HCT116 (cell line): ENCODE data around the gene NOTCH1. TPM values are rescaled to one million over a fixed set of nuclear protein-coding genes. Genes with fewer than 3 reads are reported as not detected.

ENCODE experiments used
- ATAC-seq: fragments of 200-7000 bp; cut with Tn5 transposase; 2 replicates; pipeline ENCODE4 v1.9.1; 2020; ENCODE audit warnings: mild to moderate bottlenecking, moderate library complexity
- BruUV-seq: library from RNA; stranded (reverse); fragments of 400-500 nt; replicated peaks from 2 replicates; lab custom pipeline; 2021; lab: Mats Ljungman, UMichigan
- CTCF ChIA-PET: fragments of 300-600 bp; sonication (Branson Sonifier 250); formaldehyde crosslinking; loops from one replicate; lab custom pipeline; 2021; ENCODE audit warnings: antibody characterized with exemption; lab: Charles Lee
- POLR2A ChIA-PET: fragments of 300-600, 350-600 bp; sonication (Branson Sonifier 250); formaldehyde crosslinking; loops from one replicate; lab custom pipeline; 2021; ENCODE audit warnings: antibody characterized with exemption; lab: Charles Lee
- RAD21 ChIA-PET, 2 experiments: fragments of 300-600 bp; sonication (Branson Sonifier 250); formaldehyde crosslinking; loops; one replicate each; lab custom pipeline; 2023; ENCODE audit warnings: low total read pairs in 2 of 2; ENCODE audit not compliant: uncharacterized antibody in 2 of 2, unreplicated experiment in 2 of 2, low non-redundant PET in 1 of 2; lab: Charles Lee
- DNase-seq: peaks from one replicate; pipeline ENCODE4 v3.0.0-alpha.2; 2010; ENCODE audit warnings: low read depth, low spot score
- H2AFZ ChIP-seq: fragments of 200-600 bp; shearing (Covaris generic), sonication (generic); 2 replicates; pipeline ENCODE4 v1.6.1; 2017; ENCODE audit warnings: low read depth, mixed run types, mixed read lengths, antibody characterized with exemption, low read length; ENCODE audit not compliant: poor library complexity, severe bottlenecking
- H3K27ac ChIP-seq: 2 replicates; pipeline ENCODE4 v1.5.1; 2012; ENCODE audit warnings: low read depth, low read length
- H3K27me3 ChIP-seq: fragments of 200-600 bp; sonication (generic); 2 replicates; pipeline ENCODE4 v1.6.1; 2016; ENCODE audit warnings: mixed run types, low read length, mixed read lengths; ENCODE audit not compliant: insufficient read depth
- H3K36me3 ChIP-seq, 2 experiments: fragments of 200-500 bp in 1 of 2; fragments of 200-600 bp in 1 of 2; sonication (Bioruptor generic) in 1 of 2; sonication (generic) in 1 of 2; 2 replicates each; pipeline versions ENCODE4 v1.5.1 to v1.6.1; 2014 to 2016; ENCODE audit warnings: low read length in 2 of 2, inconsistent platforms in 1 of 2, mixed read lengths in 1 of 2, mixed run types in 1 of 2; ENCODE audit not compliant: insufficient read depth in 2 of 2, control insufficient read depth in 1 of 2
- H3K4me1 ChIP-seq, 2 experiments: fragments of 200-600 bp in 1 of 2; sonication (generic) in 1 of 2; 2 replicates each; pipeline versions ENCODE4 v1.5.1 to v1.6.1; 2012 to 2017; ENCODE audit warnings: low read length in 2 of 2, inconsistent platforms in 1 of 2, mild to moderate bottlenecking in 1 of 2, mixed read lengths in 1 of 2, mixed run types in 1 of 2, moderate library complexity in 1 of 2; ENCODE audit not compliant: insufficient read depth in 2 of 2, control insufficient read depth in 1 of 2
- H3K4me2 ChIP-seq: fragments of 200-600 bp; sonication (generic); 2 replicates; pipeline ENCODE4 v1.6.1; 2017; ENCODE audit warnings: mixed run types, low read length, mixed read lengths
- H3K4me3 ChIP-seq, 2 experiments: fragments of 200-600 bp in 1 of 2; sonication (generic) in 1 of 2; replicated peaks in 1 of 2; 2 replicates each; pipeline ENCODE4 v1.5.1; 2011 to 2016; ENCODE audit warnings: low read length in 2 of 2, control low read depth in 1 of 2, low read depth in 1 of 2, mild to moderate bottlenecking in 1 of 2, mixed read lengths in 1 of 2, mixed run types in 1 of 2
- H3K79me2 ChIP-seq: fragments of 200-600 bp; sonication (generic); 2 replicates; pipeline ENCODE4 v1.6.1; 2017; ENCODE audit warnings: mild to moderate bottlenecking, mixed run types, low read length, moderate library complexity, mixed read lengths; ENCODE audit not compliant: insufficient read depth
- H3K9ac ChIP-seq: fragments of 200-600 bp; sonication (generic); 2 replicates; pipeline ENCODE4 v1.6.1; 2016; ENCODE audit warnings: low read length, mixed read lengths
- H3K9me2 ChIP-seq: fragments of 200-600 bp; sonication (generic), shearing (Covaris generic); 2 replicates; pipeline ENCODE4 v1.6.1; 2017; ENCODE audit warnings: mixed run types, mild to moderate bottlenecking, moderate library complexity; ENCODE audit not compliant: insufficient read depth
- H3K9me3 ChIP-seq, 2 experiments: fragments of 200-500 bp in 1 of 2; fragments of 200-600 bp in 1 of 2; sonication (Bioruptor generic) in 1 of 2; sonication (generic) in 1 of 2; 2 replicates each; pipeline ENCODE4 v1.6.1; 2014 to 2017; ENCODE audit warnings: low read length in 2 of 2, mixed read lengths in 2 of 2, inconsistent platforms in 1 of 2, low read depth in 1 of 2, mild to moderate bottlenecking in 1 of 2, mixed run types in 1 of 2, moderate library complexity in 1 of 2; ENCODE audit not compliant: control insufficient read depth in 1 of 2, insufficient read depth in 1 of 2
- H4K20me1 ChIP-seq: fragments of 200-600 bp; sonication (generic), shearing (Covaris generic); 2 replicates; pipeline ENCODE4 v1.6.1; 2017; ENCODE audit warnings: mixed run types, mild to moderate bottlenecking, moderate library complexity; ENCODE audit not compliant: insufficient read depth
- CBX3 ChIP-seq: IDR thresholded peaks from 2 replicates; pipeline ENCODE4 v1.6.1; 2012; ENCODE audit warnings: low read depth
- CEBPB ChIP-seq: IDR thresholded peaks from 2 replicates; pipeline ENCODE4 v1.6.1; 2012; ENCODE audit warnings: low read depth
- EGR1 ChIP-seq: IDR thresholded peaks from 2 replicates; pipeline ENCODE4 v1.6.1; 2012; ENCODE audit warnings: low read depth
- EZH2 ChIP-seq: fragments of 200-600 bp; sonication (generic); IDR thresholded peaks from 2 replicates; pipeline ENCODE4 v1.6.1; 2017; ENCODE audit warnings: antibody characterized with exemption, mixed run types
- EZH2phosphoT487 ChIP-seq: fragments of 200-600 bp; IDR thresholded peaks from 2 replicates; pipeline ENCODE4 v1.6.1; 2018; ENCODE audit warnings: antibody characterized with exemption, borderline replicate concordance
- FOSL1 ChIP-seq: IDR thresholded peaks from 2 replicates; pipeline ENCODE4 v1.6.1; 2012; ENCODE audit warnings: low read depth
- JUND ChIP-seq: IDR thresholded peaks from 2 replicates; pipeline ENCODE4 v1.6.1; 2012
- POLR2AphosphoS5 ChIP-seq: IDR thresholded peaks from 2 replicates; pipeline ENCODE4 v1.6.1; 2011; ENCODE audit warnings: mild to moderate bottlenecking, low read depth, low read length, moderate library complexity
- RAD21 ChIP-seq: IDR thresholded peaks from 2 replicates; pipeline ENCODE4 v1.6.1; 2012; ENCODE audit warnings: low read depth, mild to moderate bottlenecking
- SIN3A ChIP-seq: IDR thresholded peaks from 2 replicates; pipeline ENCODE4 v1.6.1; 2012; ENCODE audit warnings: low read depth
- SP1 ChIP-seq: IDR thresholded peaks from 2 replicates; pipeline ENCODE4 v1.6.1; 2012; ENCODE audit warnings: low read depth
- TCF7L2 ChIP-seq: IDR thresholded peaks from 2 replicates; pipeline ENCODE4 v1.7.0; 2011; ENCODE audit warnings: borderline replicate concordance, inconsistent platforms; ENCODE audit not compliant: insufficient read depth, insufficient read length; ENCODE audit errors: extremely low read depth
- YY1 ChIP-seq: IDR thresholded peaks from 2 replicates; pipeline ENCODE4 v1.6.1; 2011; ENCODE audit warnings: low read length, low read depth, moderate library complexity, mild to moderate bottlenecking; ENCODE audit not compliant: insufficient replicate concordance; ENCODE audit errors: extremely low read depth
- ZNF274 ChIP-seq: fragments of 200-500 bp; sonication (Bioruptor generic); IDR thresholded peaks from 2 replicates; pipeline ENCODE4 v1.6.1; 2014; ENCODE audit warnings: mild to moderate bottlenecking, low read depth, low read length, inconsistent platforms
- intact Hi-C: fragments of 100-400 bp; cut with micrococcal nuclease; formaldehyde crosslinking; loops from 2 replicates; pipeline ENCODE4 v1.10.0; 2022
- total RNA-seq: library from RNA; stranded (reverse); gene quantifications from one replicate; pipeline ENCODE4 v1.2.1, GENCODE V29; 2021; ENCODE audit not compliant: unreplicated experiment
- TF ChIP-seq, protein P1 (sequence below): IDR thresholded peaks from 2 replicates; pipeline ENCODE4 v1.6.1; 2012
- TF ChIP-seq, protein P2 (sequence below), 3 experiments: fragments of 200-600 bp in 1 of 3; sonication (generic) in 1 of 3; IDR thresholded peaks in 2 of 3; conservative IDR thresholded peaks in 1 of 3; 2 replicates each; pipeline ENCODE4 v1.5.1; 2012 to 2017; ENCODE audit warnings: low read depth in 2 of 3, low read length in 2 of 3, antibody characterized with exemption in 1 of 3, borderline replicate concordance in 1 of 3, control low read depth in 1 of 3, mild to moderate bottlenecking in 1 of 3, mixed read lengths in 1 of 3, mixed run types in 1 of 3, moderate library complexity in 1 of 3; ENCODE audit not compliant: insufficient read depth in 1 of 3
- TF ChIP-seq, protein P3 (sequence below): IDR thresholded peaks from 2 replicates; pipeline ENCODE4 v1.6.1; 2012; ENCODE audit warnings: low read depth
- TF ChIP-seq, protein P4 (sequence below): IDR thresholded peaks from 2 replicates; pipeline ENCODE4 v1.6.1; 2012

The NOTCH1 gene
- total RNA-seq, 1 experiment from 2014 or later = 36.2 TPM

GRCh38 chr9:136456258-136456657 is 89.6 kb downstream of the NOTCH1 start:
- CTCF ChIA-PET = no interaction called here
- TF ChIP-seq EZH2 = no peak
- no peak for TF ChIP-seq EZH2phosphoT487
- TF ChIP-seq, protein P1, sequence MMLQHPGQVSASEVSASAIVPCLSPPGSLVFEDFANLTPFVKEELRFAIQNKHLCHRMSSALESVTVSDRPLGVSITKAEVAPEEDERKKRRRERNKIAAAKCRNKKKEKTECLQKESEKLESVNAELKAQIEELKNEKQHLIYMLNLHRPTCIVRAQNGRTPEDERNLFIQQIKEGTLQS = no peak
- no peak for TF ChIP-seq RAD21
- TF ChIP-seq CBX3 = no peak
- no peak for TF ChIP-seq CEBPB
- TF ChIP-seq POLR2AphosphoS5 = no peak
- TF ChIP-seq, protein P2, sequence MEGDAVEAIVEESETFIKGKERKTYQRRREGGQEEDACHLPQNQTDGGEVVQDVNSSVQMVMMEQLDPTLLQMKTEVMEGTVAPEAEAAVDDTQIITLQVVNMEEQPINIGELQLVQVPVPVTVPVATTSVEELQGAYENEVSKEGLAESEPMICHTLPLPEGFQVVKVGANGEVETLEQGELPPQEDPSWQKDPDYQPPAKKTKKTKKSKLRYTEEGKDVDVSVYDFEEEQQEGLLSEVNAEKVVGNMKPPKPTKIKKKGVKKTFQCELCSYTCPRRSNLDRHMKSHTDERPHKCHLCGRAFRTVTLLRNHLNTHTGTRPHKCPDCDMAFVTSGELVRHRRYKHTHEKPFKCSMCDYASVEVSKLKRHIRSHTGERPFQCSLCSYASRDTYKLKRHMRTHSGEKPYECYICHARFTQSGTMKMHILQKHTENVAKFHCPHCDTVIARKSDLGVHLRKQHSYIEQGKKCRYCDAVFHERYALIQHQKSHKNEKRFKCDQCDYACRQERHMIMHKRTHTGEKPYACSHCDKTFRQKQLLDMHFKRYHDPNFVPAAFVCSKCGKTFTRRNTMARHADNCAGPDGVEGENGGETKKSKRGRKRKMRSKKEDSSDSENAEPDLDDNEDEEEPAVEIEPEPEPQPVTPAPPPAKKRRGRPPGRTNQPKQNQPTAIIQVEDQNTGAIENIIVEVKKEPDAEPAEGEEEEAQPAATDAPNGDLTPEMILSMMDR (IDR thresholded peaks at IDR 0.05 in 2 of 3, conservative IDR thresholded peaks at IDR 0.05 in 1 of 3; ENCODE audit: borderline replicate concordance in 1 of 3, insufficient read depth in 1 of 3, low read depth in 2 of 3, low read length in 2 of 3) = no peak
- TF ChIP-seq TCF7L2 = no peak
- TF ChIP-seq, protein P3, sequence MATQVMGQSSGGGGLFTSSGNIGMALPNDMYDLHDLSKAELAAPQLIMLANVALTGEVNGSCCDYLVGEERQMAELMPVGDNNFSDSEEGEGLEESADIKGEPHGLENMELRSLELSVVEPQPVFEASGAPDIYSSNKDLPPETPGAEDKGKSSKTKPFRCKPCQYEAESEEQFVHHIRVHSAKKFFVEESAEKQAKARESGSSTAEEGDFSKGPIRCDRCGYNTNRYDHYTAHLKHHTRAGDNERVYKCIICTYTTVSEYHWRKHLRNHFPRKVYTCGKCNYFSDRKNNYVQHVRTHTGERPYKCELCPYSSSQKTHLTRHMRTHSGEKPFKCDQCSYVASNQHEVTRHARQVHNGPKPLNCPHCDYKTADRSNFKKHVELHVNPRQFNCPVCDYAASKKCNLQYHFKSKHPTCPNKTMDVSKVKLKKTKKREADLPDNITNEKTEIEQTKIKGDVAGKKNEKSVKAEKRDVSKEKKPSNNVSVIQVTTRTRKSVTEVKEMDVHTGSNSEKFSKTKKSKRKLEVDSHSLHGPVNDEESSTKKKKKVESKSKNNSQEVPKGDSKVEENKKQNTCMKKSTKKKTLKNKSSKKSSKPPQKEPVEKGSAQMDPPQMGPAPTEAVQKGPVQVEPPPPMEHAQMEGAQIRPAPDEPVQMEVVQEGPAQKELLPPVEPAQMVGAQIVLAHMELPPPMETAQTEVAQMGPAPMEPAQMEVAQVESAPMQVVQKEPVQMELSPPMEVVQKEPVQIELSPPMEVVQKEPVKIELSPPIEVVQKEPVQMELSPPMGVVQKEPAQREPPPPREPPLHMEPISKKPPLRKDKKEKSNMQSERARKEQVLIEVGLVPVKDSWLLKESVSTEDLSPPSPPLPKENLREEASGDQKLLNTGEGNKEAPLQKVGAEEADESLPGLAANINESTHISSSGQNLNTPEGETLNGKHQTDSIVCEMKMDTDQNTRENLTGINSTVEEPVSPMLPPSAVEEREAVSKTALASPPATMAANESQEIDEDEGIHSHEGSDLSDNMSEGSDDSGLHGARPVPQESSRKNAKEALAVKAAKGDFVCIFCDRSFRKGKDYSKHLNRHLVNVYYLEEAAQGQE = no peak
- TF ChIP-seq SP1 = no peak
- TF ChIP-seq FOSL1 = no peak
- TF ChIP-seq ZNF274 = no peak
- no peak for TF ChIP-seq SIN3A
- no peak for TF ChIP-seq YY1
- TF ChIP-seq EGR1 = no peak
- TF ChIP-seq, protein P4, sequence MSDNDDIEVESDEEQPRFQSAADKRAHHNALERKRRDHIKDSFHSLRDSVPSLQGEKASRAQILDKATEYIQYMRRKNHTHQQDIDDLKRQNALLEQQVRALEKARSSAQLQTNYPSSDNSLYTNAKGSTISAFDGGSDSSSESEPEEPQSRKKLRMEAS = no peak
- no peak for TF ChIP-seq JUND
- no peak overlapping the region for H3K9ac ChIP-seq
- H3K79me2 ChIP-seq = peaks cover 8% of the 10 kb centered on the region; the same call in 1 of the 2 replicates
- BruUV-seq = no TSS peak
- no peaks in the 10 kb centered on the region for H4K20me1 ChIP-seq
- H3K9me2 ChIP-seq = no peaks in the 10 kb centered on the region
- H3K4me1 ChIP-seq = no peaks in the 10 kb centered on the region
- no peaks in the 10 kb centered on the region for H3K27me3 ChIP-seq
- no peaks in the 10 kb centered on the region for H3K9me3 ChIP-seq
- intact Hi-C loops = no loop called here
- H3K36me3 ChIP-seq = peaks cover 52% of the 10 kb centered on the region in 2 experiments; a peak in 3 of 4 replicates
- no peak overlapping the region for H2AFZ ChIP-seq
- no peak overlapping the region for H3K27ac ChIP-seq
- DNase-seq = no peak
- POLR2A ChIA-PET = no interaction called here
- no peak overlapping the region for H3K4me3 ChIP-seq
- no peak overlapping the region for H3K4me2 ChIP-seq
- RAD21 ChIA-PET = no interaction called here
- no peak for ATAC-seq
